Kidney (tissue), 14 donors: ENCODE measurements around the gene ATXN1L. TPM values are rescaled to one million over a fixed set of nuclear protein-coding genes. Genes with fewer than 3 reads are reported as not detected.

Experiments
- DNase-seq, 5 donors: peaks; one replicate each; pipeline ENCODE4 v3.0.0-alpha.2; 2013 to 2020
- FAIRE-seq: peaks from 2 replicates; lab custom pipeline; 2012; peaks lifted over from hg19 to GRCh38; lab: Jason Lieb, UNC
- H3K27ac ChIP-seq, 2 donors: one replicate each; pipeline ENCODE4 v1.7.0; 2013; ENCODE audit warnings: low read depth in 2 of 2, low read length in 2 of 2, inconsistent platforms in 1 of 2
- H3K27me3 ChIP-seq: one replicate; pipeline ENCODE4 v1.7.1; 2013; ENCODE audit warnings: low read length, inconsistent platforms; ENCODE audit not compliant: control insufficient read depth, insufficient read depth
- H3K36me3 ChIP-seq, 3 donors: one replicate each; pipeline versions ENCODE4 v1.7.0 to v1.7.1; 2013; ENCODE audit warnings: low read length in 3 of 3, control low read depth in 1 of 3, inconsistent platforms in 1 of 3; ENCODE audit not compliant: insufficient read depth in 3 of 3, control insufficient read depth in 2 of 3
- H3K4me1 ChIP-seq, 3 donors: one replicate each; pipeline versions ENCODE4 v1.7.0 to v1.7.1; 2013; ENCODE audit warnings: low read length in 3 of 3, inconsistent platforms in 1 of 3, low read depth in 1 of 3; ENCODE audit not compliant: control insufficient read depth in 2 of 3, insufficient read depth in 2 of 3
- H3K4me3 ChIP-seq, 3 donors: one replicate each; pipeline versions ENCODE4 v1.7.0 to v1.8.1; 2013; ENCODE audit warnings: low read length in 3 of 3, control low read depth in 1 of 3, inconsistent platforms in 1 of 3
- H3K9ac ChIP-seq, 3 donors: one replicate each; pipeline versions ENCODE4 v1.7.0 to v1.7.1; 2013; ENCODE audit warnings: low read length in 3 of 3, control low read depth in 1 of 3, inconsistent platforms in 1 of 3
- H3K9me3 ChIP-seq, 3 donors: one replicate each; pipeline versions ENCODE4 v1.7.0 to v1.7.1; 2013; ENCODE audit warnings: low read length in 3 of 3, control low read depth in 1 of 3, inconsistent platforms in 1 of 3; ENCODE audit not compliant: control insufficient read depth in 2 of 3, insufficient read depth in 1 of 3
- intact Hi-C: fragments of 100-400 bp; cut with DNase I; formaldehyde crosslinking; loops from one replicate; pipeline ENCODE4 v1.11.1; 2022
- polyA plus RNA-seq: library from polyadenylated mRNA; stranded (reverse); fragments of 350-450 nt; fragmentation: Illumina TruSeq; extraction: RNeasy Lipid Tissue Mini Kit (QIAGEN cat#74804); gene quantifications from one replicate; pipeline ENCODE4 v1.2.3, GENCODE V29; 2014; ENCODE audit warnings: low read depth, low replicate concordance; ENCODE audit not compliant: insufficient read depth
- total RNA-seq: library from RNA; stranded (reverse); fragmentation: NEBNext Ultra II Directional; extraction: Animal tissue kit (Norgen Biotek cat#: 25700); gene quantifications from one replicate; pipeline ENCODE4 v1.2.1, GENCODE V29; 2021
- TF ChIP-seq, protein P1 (sequence below): IDR thresholded peaks from 3 replicates; pipeline ENCODE4 v1.5.1; 2012; ENCODE audit warnings: mild to moderate bottlenecking, moderate library complexity, borderline replicate concordance; ENCODE audit not compliant: insufficient read depth; ENCODE audit errors: extremely low read depth
- donor health status: control.
- donor health status: control.
- donor health status: control.
- donor health status: control.
- donor health status: control.
- donor health status: DM: yes; HTN: yes; CAD: no.
- donor health status: Normal renal cell carcinoma (clear cell type).

ATXN1L gene
- total and polyA plus RNA-seq, 2 donors from 2014 or later = 7.4 to 37.5 TPM

DNA sequence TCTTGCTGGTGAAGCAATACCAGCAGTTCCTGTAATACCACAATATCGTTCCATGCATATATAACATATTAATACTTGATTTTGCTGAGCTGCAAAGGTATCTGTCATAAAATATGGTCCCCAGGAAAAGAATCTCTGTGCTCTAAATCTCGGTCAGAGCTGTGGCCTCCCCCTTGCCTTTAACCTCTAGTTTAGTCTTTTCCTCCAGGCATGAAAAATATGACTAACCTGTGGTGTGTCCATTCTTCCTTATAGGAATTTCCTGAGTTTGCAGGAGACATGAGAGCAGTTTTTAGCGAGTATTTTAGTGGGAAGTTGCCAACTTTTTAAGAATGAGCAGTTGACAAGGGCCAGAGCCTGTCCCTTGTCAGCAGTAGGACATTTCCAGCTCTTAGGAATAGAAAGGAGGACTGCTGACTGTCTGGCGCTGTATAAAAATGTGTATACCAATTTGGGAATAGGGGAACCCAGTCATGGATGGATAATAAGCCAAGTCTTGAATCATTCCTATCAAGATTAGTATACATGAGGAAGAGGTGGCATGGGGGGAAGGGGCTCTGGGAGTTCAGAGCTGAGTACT lies 8.7 kb downstream of the ATXN1L start:
- no peak overlapping the region for H3K4me3 ChIP-seq
- H3K36me3 ChIP-seq = peaks cover 0 to 26% (median 24%) of the 10 kb centered on the region in 3 donors
- no peaks in the 10 kb centered on the region for H3K9me3 ChIP-seq
- FAIRE-seq = no peak
- TF ChIP-seq, protein P1, sequence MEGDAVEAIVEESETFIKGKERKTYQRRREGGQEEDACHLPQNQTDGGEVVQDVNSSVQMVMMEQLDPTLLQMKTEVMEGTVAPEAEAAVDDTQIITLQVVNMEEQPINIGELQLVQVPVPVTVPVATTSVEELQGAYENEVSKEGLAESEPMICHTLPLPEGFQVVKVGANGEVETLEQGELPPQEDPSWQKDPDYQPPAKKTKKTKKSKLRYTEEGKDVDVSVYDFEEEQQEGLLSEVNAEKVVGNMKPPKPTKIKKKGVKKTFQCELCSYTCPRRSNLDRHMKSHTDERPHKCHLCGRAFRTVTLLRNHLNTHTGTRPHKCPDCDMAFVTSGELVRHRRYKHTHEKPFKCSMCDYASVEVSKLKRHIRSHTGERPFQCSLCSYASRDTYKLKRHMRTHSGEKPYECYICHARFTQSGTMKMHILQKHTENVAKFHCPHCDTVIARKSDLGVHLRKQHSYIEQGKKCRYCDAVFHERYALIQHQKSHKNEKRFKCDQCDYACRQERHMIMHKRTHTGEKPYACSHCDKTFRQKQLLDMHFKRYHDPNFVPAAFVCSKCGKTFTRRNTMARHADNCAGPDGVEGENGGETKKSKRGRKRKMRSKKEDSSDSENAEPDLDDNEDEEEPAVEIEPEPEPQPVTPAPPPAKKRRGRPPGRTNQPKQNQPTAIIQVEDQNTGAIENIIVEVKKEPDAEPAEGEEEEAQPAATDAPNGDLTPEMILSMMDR = no peak
- intact Hi-C loops = no loop called here
- no peaks in the 10 kb centered on the region for H3K27me3 ChIP-seq
- no peak overlapping the region for H3K9ac ChIP-seq
- peaks cover 0 to 27% (median 10%) of the 10 kb centered on the region in 3 donors for H3K4me1 ChIP-seq
- no peak overlapping the region for H3K27ac ChIP-seq
- no peak for DNase-seq

DNA sequence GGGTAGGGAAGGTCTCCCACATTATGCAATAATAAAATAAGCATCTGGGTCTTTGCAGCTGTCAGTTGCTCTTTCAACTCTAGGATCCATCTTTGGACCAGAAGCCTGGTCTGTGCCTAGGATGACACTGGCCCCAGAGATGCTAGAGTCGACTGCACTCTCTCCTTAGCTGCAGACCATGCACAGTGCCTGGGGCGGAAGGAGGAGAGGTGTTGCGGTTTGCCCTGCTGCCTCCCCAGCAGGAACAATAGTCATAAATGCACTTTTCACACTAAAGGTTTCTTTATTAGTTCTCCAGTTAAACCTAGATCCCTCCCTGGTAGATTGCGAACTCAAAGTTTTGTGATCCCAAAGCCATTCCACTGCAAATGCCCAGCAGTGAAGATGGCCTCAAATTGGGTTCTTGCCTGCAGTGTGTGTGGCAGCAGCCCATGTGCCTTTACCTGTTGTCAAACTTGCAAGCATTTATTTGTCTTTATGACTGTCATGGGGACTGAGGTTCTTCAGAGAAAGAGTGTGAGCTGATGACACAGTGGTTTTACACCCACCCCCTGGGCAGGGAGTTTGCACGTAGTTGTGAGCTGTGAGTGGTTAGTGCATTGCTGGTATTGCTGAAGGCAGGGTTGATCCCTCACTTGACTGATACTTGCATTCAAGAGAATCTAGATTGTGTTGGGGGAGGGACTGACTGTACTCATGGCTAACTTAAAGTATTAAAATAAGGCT lies 10.3 kb downstream of the ATXN1L start:
- Histone ChIP-seq H3K4me3 (no peak overlapping the region), H3K9ac (no peak overlapping the region), H3K9me3 (no peaks in the 10 kb centered on the region), H3K27me3 (no peaks in the 10 kb centered on the region), H3K4me1 (peaks cover 0 to 35% (median 12%) of the 10 kb centered on the region in 3 donors), H3K36me3 (peaks cover 0 to 13% (median 10%) of the 10 kb centered on the region in 3 donors), H3K27ac (peak overlapping the region in 1 of 2 donors; percentile 32)
- intact Hi-C loops = no loop called here
- FAIRE-seq = no peak
- TF ChIP-seq, protein P1 = no peak
- no peak for DNase-seq

DNA sequence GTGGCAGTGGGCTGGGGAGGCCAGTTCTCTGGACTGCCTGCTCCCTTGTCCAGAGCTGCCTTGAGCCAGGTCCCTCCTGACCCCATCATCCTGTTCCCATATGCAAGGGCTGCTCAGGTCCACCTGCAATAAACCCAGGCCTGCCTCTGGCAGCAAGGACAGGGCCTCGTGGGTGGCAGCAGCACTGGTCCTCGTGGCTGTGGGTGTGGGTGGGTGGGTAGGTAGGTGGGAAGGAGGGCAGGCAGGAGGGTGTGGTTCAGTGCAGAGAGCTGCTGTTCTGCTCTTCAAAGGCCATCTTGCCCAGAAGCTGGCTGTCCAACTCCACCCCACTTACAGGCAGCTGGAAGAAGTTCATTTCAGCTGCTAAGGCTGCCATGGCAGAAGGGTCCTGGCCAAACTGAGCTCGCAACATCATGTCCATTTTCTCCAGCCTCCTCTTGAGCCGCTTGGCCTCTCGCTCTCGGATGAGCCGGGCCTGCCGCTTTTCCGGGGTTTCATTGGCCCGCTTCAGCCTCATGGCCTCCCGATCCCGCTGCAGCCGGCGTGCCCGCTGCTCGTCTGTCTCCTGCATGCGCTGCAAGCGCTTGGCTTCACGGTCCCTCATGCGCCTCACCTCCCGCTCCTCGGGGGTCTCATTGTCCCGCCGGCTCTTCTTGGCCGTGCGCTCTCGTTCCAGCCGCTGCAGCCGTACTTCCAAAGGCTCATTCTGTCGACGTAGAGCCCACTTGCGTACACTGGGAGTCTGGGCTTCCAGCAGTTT lies 14.2 kb downstream of the ATXN1L start:
- no peak for FAIRE-seq
- Histone ChIP-seq H3K36me3 (peaks cover 5 to 14% (median 9%) of the 10 kb centered on the region in 3 donors), H3K27ac (peak overlapping the region; percentile 67 to 73)

More for the DNA sequence above, 14.2 kb downstream of the ATXN1L start:
- Histone ChIP-seq H3K9ac (no peak overlapping the region), H3K9me3 (no peaks in the 10 kb centered on the region), H3K27me3 (no peaks in the 10 kb centered on the region), H3K4me3 (no peak overlapping the region), H3K4me1 (peaks cover 0 to 22% (median 7%) of the 10 kb centered on the region in 3 donors)
- intact Hi-C loops = no loop called here
- TF ChIP-seq, protein P1 = no peak
- no peak for DNase-seq
